Measurements from ENCODE around the gene PCID2. TPM values are rescaled to one million over a fixed set of nuclear protein-coding genes. Genes with fewer than 3 reads are reported as not detected.

PCID2 gene
- total RNA-seq, 3 donors from 2014 or later: 50.2 to 79.2 (median 76.7) TPM

- H3K36me3 ChIP-seq: no peaks in the 10 kb centered on the region
- H3K4me3 ChIP-seq: no peak overlapping the region
- no peak overlapping the region for H3K27ac ChIP-seq
- no peaks in the 10 kb centered on the region for H3K9me3 ChIP-seq
- TF ChIP-seq CTCF (IDR thresholded peaks at IDR 0.05) (no peak), POLR2A (IDR thresholded peaks at IDR 0.05) (no peak), POLR2AphosphoS5 (IDR thresholded peaks at IDR 0.05) (no peak)
- no peaks in the 10 kb centered on the region for H3K4me1 ChIP-seq
- no peak for DNase-seq (ENCODE audit: low spot score in 2 of 2)
- peaks cover 0 to 21% of the 10 kb centered on the region in 2 donors for H3K27me3 ChIP-seq
- intact Hi-C loops (cut with DNase I; ENCODE audit: low total_unique reads): no loop called here
Observed at GRCh38 chr13:113161433-113161832, 47.0 kb downstream of the PCID2 start.

GRCh38 chr13:113160983-113161382 lies 47.5 kb downstream of the PCID2 start:
- TF ChIP-seq CTCF (IDR thresholded peaks at IDR 0.05) (no peak), POLR2AphosphoS5 (IDR thresholded peaks at IDR 0.05) (no peak), POLR2A (IDR thresholded peaks at IDR 0.05) (no peak)
- intact Hi-C loops (cut with DNase I; ENCODE audit: low total_unique reads): no loop called here
- no peaks in the 10 kb centered on the region for H3K9me3 ChIP-seq
- H3K27me3 ChIP-seq: peaks cover 0 to 21% of the 10 kb centered on the region in 2 donors
- no peak overlapping the region for H3K27ac ChIP-seq
- H3K4me1 ChIP-seq: no peaks in the 10 kb centered on the region
- no peak for DNase-seq (ENCODE audit: low spot score in 2 of 2)
- H3K36me3 ChIP-seq: no peaks in the 10 kb centered on the region
- H3K4me3 ChIP-seq: no peak overlapping the region

GRCh38 chr13:113159701-113160100 lies 48.8 kb downstream of the PCID2 start:
- TF ChIP-seq POLR2AphosphoS5 (IDR thresholded peaks at IDR 0.05) (no peak), CTCF (IDR thresholded peaks at IDR 0.05) (no peak)
- intact Hi-C loops (cut with DNase I; ENCODE audit: low total_unique reads): no loop called here
- H3K27me3 ChIP-seq: peaks cover 0 to 21% of the 10 kb centered on the region in 2 donors

GRCh38 chr13:113158946-113159345 lies 49.5 kb downstream of the PCID2 start:
- Histone ChIP-seq H3K9me3 (no peaks in the 10 kb centered on the region), H3K27ac (no peak overlapping the region), H3K4me1 (no peaks in the 10 kb centered on the region), H3K4me3 (no peak overlapping the region), H3K27me3 (peaks cover 0 to 21% of the 10 kb centered on the region in 2 donors), H3K36me3 (no peaks in the 10 kb centered on the region)
- intact Hi-C loops (cut with DNase I; ENCODE audit: low total_unique reads): no loop called here
- no peak for DNase-seq (ENCODE audit: low spot score in 2 of 2)
- no peak for TF ChIP-seq CTCF (IDR thresholded peaks at IDR 0.05)
- TF ChIP-seq POLR2A (IDR thresholded peaks at IDR 0.05): no peak
- TF ChIP-seq POLR2AphosphoS5 (IDR thresholded peaks at IDR 0.05): no peak

More at GRCh38 chr13:113159701-113160100, 48.8 kb downstream of the PCID2 start:
- Histone ChIP-seq H3K36me3 (no peaks in the 10 kb centered on the region), H3K9me3 (no peaks in the 10 kb centered on the region), H3K4me1 (no peaks in the 10 kb centered on the region), H3K27ac (no peak overlapping the region), H3K4me3 (no peak overlapping the region)
- DNase-seq (ENCODE audit: low spot score in 2 of 2): no peak

GRCh38 chr13:113157929-113158747 lies 50.3 kb downstream of the PCID2 start, which contains the start of gene PROZ:
TSS of gene PROZ (plus strand) at chr13:113158648. CDS start at chr13:113158661, 13 bp downstream.
- Histone ChIP-seq H3K9me3 (no peaks in the 10 kb centered on the region), H3K4me3 (no peak within 1 kb of the TSS), H3K27me3 (peaks cover 0 to 17% of the 10 kb centered on the region in 2 donors), H3K36me3 (no peaks in the 10 kb centered on the region), H3K4me1 (peaks cover 0 to 2% of the 10 kb centered on the region in 2 donors), H3K27ac (no peak within 1 kb of the TSS)
- TF ChIP-seq POLR2AphosphoS5 (IDR thresholded peaks at IDR 0.05) (no peak), CTCF (IDR thresholded peaks at IDR 0.05) (no peak), POLR2A (IDR thresholded peaks at IDR 0.05) (no peak)
- intact Hi-C loops (cut with DNase I; ENCODE audit: low total_unique reads): no loop called here
- no peak for DNase-seq (ENCODE audit: low spot score in 2 of 2)
